GM20431 (cell line): ENCODE results near the gene ETV5.

Source experiments
- in situ Hi-C: fragments of 300-500 bp; cut with MseI, MboI; formaldehyde crosslinking; loops from one replicate; pipeline ENCODE4 v1.15.0; 2020; ENCODE audit warnings: low sequenced_read_pairs; ENCODE audit not compliant: unreplicated experiment

The ETV5 gene

DNA sequence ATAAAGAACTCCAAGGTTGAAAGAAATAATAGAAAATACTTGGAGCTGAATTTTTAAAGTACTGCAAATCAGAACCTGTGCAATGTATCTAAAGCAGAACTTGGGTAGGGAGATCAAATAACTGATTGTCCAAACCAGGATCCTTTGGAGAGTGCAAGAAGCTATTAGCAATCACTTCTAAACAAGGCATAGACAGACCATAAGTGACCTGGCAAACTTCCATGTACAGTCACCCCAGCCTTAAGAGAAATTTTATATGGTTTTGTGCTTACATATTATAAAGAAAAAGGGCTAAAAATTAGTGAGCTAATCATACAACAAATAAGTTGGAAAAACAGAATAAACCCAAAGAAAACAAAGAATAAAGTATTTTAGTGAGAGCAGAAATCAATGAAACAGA is 35.2 kb downstream of the ETV5 start:
- in situ Hi-C loops, result no loop called here

DNA sequence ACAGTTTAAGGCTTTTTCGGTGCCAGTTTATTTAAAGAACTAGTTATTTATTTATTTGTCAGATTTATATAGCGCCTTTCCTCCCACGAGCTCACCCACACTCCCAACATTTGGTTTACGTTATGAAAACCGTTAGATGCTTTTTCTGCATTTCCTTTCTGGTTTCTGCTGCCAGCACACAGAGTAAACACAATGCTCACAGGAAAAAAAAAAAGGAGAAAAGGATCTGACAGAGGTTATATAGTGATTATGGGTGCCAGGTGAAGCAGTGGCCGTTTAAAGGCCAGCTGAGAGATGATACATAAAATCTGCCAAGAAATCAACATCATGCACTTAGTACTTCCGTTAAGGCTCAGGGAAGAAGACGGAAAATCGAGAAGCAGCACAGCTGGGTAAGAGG is 37.9 kb downstream of the ETV5 start:
- in situ Hi-C loops, result no loop called here

DNA sequence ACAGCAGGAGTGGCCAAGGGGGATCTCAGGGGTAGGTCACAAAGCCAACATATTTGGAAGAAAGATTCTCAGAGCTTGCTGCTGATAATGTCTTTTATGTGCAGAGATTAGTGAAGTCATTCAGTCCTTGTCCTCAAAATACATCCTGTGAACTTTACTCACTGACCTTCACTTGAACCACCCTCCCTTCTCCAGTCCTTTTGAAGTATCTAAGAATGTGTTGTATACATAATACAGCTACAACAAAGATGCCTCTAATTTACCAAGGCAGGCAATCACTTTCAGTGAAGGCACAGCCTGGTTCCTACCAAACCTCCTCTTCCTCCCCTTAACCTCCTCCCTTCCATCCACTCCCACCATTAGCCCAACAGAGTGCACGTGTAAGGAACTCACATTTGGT is 38.3 kb downstream of the ETV5 start:
- in situ Hi-C loops, result no loop called here

DNA sequence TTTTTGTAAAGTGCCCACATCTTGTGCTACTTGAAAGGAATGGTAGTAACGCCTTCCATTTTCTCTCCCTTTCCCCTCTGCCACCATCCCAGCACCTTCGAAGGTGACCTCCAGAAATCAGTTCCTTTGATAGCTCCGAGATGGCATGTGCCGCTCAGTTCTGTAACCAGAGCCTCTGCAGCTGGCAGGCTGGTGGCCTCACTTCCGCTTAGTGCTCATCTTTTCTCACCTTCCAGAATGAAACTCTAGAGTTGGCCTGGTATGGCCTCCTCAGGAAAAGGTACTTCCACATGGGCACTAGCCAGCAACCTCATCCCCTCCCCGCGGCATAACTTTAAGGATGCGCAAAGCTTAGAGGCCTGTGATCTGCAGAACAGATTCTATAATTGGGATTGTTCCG is 38.8 kb downstream of the ETV5 start:
- in situ Hi-C loops, result no loop called here

DNA sequence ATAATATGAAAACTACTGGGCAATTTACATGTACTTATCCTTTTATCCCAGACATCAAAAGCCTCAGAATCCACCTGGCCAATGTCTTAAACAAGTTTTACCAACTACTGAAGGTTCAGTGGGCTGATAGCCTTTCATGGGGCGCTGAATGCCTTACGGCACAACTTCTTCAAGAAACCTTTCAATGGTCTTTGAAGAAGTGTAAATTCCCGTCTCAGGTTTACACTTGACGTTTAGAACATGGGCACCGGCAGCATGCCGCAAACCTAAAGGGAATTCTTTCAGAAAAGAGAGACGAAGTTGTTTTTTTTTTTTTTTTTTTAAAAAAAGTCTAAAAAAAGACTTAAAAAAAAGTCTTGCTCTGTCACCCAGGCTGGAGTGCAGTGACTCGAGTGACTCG is 39.7 kb downstream of the ETV5 start:
- in situ Hi-C loops, result no loop called here

DNA sequence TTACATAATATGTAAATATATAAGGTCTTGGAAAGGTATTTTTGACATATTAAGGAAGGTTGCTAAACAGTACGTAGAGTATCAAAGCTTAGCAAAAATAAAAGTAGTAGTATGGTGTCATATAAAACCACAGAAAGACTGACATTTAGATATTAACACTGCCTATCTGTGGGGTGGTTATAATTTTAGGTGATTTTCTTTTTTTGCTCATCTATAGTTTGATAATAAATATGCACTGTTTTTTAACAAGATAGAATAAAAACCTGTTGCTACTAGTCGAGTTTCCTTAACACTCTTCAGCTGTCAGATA is 40.7 kb downstream of the ETV5 start:
- in situ Hi-C loops, result no loop called here

DNA sequence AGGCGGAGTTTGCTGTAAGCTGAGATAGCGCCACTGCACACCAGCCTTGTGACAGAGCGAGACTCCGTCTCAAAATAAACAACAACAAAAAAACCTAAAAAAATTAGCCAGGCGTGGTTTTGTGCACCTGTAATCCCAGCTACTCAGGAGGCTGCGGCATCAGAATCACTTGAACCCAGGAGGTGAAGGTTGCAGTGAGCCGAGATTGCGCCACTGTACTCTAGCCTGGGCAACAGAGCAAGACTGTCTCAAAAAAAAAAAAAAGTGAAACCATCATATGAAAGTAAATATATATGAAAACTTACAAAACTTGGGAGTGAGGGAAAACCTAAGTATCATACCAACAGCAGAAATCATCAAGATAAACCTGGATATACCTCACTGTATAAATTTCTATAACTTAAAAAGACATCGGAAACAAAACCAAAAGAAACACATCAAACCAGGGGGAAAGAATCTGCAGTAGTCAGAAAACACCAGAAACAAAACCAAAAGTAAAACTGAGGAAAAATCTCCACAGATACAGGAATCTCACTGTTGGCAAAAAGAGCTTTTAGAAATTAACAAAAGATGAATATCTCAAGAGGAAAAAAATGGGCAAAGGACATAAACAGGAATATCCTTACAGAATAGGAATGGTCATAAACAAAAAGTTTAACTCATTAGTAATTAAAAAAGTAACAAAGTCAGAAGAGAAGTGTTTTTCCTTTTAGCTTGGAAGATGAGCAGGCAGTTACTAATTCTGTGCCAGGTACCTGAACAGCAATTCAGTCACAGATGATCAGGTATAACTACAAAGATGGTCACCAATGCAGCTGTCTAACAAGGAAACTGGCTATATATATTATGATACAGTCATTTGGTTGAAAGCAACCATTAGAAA is 41.3 kb downstream of the ETV5 start:
- in situ Hi-C loops, result no loop called here

DNA sequence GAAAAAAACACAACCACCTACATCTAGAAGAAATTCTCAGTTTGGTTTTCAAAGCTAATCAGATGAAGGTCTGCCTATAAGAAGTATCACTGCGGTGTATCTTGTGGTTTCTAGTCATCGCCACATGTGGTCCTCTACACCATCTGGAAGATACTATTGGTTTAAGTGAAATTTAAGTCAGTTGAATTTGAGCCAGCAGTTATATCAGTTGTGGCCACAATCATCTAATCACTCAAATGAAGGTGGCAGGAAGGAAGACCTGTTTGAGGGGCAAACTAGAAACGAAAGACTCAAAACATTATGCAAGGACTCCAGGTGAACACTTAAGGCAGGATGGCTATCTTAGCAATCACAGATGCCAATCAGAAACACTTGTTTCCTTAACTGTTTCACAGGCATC is 48.7 kb downstream of the ETV5 start:
- in situ Hi-C loops, result no loop called here

DNA sequence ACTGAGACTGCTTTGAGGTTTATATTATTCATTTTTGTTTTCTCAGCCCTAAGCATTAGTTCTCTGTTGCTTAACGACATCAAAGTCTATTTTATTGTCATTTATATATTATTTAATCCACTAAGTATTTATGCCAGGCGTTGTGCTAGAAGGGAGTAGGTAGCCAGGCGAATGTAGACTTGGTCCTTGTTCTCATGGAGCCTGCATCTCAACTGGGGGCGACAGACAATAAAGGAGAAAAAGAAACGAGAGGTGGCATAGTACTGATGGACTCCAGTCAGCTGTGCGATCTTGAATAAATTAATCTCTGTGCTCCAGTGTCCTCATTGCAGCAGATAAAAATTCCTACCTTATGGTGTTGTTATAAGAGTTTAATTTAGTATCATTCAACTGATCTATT is 49.7 kb downstream of the ETV5 start:
- in situ Hi-C loops, result no loop called here

DNA sequence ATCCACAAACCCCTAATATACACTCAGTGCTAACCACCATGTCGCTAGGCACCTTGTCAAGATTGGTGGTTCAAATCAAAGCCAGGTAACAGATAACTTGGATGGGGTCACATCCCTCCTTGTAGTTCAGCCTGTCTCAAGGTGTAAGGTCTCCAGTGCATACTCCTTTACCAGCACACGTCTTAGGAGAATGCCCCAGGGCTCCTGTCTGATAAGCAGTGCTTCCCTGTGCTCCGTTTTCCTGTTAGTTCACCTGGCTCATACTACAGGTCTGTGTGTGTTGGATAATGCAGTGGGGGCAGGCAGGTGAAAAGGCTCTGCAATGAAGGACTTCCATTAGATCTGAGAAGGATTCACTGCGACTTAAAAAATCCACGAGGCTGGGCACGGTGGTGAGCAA is 50.7 kb downstream of the ETV5 start:
- in situ Hi-C loops, result no loop called here

DNA sequence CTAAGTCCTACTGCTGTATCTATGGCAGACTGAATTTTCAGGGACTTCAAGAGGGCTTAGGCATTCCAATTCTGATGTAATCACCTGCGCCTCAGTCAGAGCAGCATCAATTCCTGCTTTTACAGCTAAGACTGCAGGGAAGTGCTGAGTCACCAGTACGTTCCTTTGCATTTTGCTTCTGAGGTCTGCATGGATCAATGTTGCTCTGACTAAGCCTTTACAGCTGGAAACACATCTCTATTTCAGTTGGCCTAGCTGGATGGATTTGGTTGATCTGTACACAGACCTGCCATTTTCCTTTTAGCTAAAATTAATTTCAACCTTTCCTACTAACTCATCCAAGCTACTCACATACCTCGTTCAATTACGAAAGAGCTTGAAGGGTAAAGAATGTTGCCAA is 51.3 kb downstream of the ETV5 start:
- in situ Hi-C loops, result no loop called here

DNA sequence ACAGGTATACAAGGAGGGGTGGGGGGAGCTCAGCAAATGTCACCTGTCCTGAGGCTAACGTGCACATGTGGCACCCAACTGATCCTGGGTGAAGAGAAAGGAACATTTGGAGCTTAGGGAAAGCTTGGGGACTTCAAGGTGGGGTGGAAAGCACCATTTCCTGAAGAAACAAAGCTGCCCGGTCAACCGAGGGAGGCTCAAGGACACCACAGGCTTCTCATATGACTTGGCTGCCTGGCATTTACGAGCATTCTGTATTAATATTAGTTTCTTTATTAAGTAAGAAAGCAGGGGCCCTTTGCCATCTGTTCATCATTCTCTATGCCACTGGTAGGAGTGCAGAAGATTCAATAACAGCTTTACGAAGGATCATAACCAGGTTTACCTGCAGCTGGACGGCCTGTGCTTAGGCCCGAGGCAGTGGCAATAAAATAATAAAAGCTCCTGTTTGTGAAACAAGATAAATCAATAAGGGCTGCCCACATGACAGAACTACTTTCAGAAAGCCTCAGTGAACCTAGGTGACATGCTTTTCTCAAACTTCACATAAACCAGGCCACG is 54.0 kb downstream of the ETV5 start:
- in situ Hi-C loops, result no loop called here

DNA sequence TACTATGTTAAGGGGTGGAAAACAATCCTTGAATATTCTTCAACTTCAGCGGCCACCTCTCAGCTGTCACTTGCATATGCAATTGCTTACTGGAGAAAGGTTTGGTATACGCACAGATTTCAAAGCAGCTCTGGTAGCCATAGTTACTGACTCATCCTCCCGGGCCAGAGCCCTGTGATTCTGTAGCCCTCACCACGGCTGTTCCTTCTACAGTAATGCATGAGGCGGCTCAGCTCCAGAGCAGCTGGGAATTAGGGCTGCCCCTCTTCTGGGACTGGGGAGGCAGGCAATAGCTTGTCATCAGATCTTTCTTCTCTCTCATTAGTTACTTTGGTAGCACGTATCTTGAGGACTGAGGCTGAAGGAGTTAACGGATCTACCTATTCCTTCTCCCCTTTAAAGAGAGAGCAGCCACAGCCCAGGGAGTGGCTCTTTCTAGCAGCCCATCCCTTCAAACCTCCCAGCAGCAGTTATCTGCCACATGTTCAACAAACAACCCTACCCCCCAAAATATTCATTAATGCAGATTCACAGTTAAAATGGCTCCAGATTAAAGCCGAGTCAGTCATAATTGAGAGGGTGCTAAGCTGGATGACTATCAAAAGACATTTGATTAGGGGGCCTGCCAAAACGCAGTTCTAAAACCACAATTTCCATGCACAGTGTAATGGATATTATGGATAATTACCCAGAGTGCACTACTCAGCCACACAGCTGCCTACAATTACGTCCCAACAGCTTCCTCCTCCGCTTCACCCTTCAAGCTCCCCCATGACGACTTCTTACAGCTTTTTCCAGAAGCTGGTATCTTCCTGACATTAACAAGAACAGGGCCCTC is 54.7 kb downstream of the ETV5 start:
- in situ Hi-C loops, result no loop called here

DNA sequence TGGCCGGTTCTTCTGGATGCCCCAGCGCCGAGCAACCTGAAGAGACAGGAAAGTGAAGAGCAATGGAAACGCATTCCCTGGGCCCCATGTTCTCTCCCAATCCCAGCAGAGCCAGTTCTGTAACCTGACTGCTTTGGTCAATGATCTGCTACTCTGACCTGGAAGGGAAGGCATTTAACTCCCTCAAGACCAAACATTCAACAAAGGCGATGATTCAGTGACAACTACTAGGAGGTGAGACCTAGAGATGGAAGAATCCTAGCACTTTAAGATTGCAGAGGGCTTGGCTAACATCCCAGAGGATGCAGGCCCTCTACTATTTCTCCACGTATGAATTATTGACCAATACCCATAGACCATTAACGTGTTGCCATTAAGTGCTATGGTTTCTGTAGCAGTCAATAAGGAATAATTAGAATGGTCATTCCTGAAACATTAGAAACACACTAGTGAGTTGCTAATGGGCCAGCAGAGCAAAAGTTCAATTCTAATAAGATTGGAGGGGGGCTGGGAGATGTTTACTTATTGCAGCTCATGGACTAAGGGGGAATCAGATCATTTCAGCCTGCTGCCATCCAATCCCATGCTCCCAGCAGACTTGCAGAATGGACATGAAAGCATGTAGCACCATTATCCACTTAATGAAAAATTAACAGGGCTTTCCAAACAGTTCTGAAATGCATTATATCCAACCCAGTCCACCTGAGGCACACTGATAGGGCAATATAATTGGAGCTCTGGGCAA is 56.6 kb downstream of the ETV5 start:
- in situ Hi-C loops, result no loop called here

DNA sequence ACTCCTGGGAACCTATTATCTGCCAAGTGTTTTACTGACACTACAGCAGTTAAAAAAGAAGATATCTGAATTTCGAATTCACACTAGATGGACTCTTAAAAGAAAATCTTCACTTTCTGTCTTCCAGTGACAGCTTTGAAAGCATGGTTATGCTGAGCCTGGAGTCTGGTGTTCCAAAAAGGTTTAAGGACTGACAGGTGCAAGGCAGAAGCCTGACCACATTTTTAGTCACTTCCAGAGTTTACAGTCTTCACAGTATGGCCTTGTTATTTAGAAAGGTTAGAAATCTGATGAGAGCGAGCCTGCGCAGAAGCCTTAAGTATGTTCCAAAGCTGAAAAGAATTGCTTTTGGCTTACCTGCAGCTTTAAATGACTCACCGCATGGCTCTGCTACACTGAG is 59.9 kb downstream of the ETV5 start:
- in situ Hi-C loops, result no loop called here

DNA sequence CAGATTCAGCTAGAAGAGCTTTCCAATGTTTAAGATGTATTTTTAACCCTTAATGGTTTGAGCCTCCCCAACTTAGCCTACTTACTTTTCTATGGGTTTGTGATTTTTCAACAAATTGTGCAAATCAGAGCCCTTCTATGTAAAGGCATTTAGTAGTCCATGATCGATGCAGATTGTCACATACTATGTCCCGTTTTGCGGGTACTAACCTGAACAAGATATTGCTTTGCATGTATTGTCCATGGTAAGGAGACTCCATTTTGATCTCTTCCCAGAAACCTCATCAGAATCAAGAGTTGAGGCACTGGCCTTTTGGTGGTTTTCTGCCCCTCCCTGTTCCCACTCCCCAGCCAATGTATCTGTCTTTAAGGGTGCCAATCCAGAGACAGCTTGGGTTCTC is 60.8 kb downstream of the ETV5 start:
- in situ Hi-C loops, result no loop called here

DNA sequence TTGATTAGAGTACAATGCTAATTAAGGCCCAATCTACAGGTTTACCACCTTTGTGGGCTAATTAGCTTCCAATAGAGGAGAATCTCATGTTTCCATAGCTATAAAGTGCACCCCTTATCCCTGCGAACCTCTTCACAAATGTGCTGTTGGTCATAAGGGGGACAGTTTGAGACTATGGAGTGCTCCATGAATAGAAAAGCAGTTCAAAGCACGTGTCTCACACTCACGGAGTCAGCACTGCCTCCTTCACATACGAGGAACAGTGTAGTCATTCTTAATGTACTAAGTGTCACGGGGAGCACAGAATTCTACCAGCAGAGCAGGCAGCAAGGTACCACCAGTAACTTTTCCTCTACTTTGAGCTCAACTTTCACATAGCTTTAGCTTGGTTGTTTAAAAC is 62.1 kb downstream of the ETV5 start:
- in situ Hi-C loops, result no loop called here

DNA sequence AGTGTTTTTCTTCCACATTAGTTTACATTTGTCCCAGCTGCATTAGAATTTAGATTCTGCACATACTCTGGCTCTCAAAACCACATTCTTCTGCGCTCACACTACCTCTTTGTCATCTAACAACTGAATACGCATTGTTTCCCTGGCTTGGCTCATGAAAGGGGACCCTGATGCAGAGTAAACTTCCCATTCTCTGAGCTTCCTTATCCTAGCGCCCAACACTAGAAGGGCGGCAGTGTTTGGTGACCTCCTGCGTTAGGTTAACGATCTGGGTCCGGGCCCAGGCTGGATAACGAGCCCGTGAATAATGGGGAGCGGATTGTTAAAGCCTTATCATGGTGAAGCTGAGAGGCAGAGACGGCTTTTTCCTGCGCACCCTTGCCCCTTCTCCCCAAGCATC is 63.9 kb downstream of the ETV5 start:
- in situ Hi-C loops, result no loop called here

DNA sequence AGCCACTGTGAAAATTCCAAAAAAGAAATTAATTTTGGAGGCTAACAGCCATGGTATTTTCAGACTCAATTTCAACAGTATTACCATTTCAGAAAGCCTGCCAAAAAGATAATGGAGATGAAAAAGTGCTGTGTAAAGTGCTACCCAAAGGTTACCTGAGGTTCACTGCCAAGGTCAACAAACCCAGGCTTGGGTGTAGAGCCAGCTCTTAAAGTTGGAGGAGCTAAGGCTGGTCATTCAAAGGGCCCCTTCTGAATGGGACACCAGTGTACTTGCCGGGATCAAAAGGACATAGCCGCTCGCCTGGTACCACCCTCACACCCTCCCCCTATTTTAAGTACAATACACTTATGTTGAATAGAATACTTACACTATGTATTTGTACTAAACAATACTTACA is 64.5 kb downstream of the ETV5 start:
- in situ Hi-C loops, result no loop called here

DNA sequence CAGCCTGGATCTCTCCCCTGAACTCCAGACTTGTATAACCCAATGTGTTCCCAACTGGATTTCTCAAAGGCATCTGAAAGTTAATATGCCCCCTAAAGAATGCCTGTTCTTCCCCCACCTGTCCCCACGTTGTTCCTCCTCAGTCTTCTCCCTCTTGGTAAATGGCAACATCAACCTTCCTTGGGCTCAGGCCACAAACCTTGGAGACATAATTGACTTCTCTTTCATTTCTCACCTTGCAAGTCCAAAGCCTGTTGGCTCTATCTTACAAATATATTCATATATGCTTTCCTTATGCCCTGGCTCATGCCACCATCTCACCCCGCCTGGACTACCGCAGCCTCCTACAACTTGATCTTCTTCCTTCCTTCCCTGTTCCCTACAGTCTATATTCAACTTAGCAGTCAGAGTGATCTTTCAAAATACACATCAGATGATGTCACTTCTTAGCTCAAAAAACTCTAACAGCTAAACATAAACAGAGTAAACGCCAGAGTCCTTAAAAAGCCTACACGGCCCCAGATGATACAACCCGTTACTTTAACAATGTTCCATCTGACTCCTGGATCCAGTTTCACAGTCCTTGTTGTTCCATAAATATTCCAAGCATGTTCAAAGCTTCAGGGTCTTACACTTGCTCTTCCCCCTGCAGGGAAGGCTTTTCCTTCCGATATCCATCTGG is 66.2 kb downstream of the ETV5 start:
- in situ Hi-C loops, result no loop called here
